ENCODE measurements around the gene FBXO34. TPM values are rescaled to one million over a fixed set of nuclear protein-coding genes. Genes with fewer than 3 reads are reported as not detected.

The FBXO34 gene
- total RNA-seq, 1 experiment from 2014 or later, result 13.9 TPM

DNA sequence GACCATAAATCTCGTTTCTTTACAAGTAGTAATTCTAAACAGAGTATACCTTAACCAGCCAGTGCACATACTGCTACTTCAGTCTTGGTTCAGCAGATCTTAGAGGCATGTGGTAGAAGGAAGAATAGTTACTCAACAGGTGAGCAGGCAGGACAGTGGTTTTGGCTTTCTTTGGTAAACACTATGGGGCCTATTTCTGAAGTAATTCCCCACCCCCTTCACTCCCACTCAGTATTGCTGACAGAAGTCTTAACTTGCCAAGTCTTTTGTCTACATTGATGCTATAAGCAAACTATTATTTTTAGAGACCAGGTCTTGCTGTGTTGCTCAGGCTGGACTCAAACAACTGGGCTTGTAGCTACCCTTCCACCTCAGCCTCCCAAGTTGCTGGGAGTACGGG, 68.5 kb downstream of the FBXO34 start (continued):
- TF ChIP-seq, protein P1, sequence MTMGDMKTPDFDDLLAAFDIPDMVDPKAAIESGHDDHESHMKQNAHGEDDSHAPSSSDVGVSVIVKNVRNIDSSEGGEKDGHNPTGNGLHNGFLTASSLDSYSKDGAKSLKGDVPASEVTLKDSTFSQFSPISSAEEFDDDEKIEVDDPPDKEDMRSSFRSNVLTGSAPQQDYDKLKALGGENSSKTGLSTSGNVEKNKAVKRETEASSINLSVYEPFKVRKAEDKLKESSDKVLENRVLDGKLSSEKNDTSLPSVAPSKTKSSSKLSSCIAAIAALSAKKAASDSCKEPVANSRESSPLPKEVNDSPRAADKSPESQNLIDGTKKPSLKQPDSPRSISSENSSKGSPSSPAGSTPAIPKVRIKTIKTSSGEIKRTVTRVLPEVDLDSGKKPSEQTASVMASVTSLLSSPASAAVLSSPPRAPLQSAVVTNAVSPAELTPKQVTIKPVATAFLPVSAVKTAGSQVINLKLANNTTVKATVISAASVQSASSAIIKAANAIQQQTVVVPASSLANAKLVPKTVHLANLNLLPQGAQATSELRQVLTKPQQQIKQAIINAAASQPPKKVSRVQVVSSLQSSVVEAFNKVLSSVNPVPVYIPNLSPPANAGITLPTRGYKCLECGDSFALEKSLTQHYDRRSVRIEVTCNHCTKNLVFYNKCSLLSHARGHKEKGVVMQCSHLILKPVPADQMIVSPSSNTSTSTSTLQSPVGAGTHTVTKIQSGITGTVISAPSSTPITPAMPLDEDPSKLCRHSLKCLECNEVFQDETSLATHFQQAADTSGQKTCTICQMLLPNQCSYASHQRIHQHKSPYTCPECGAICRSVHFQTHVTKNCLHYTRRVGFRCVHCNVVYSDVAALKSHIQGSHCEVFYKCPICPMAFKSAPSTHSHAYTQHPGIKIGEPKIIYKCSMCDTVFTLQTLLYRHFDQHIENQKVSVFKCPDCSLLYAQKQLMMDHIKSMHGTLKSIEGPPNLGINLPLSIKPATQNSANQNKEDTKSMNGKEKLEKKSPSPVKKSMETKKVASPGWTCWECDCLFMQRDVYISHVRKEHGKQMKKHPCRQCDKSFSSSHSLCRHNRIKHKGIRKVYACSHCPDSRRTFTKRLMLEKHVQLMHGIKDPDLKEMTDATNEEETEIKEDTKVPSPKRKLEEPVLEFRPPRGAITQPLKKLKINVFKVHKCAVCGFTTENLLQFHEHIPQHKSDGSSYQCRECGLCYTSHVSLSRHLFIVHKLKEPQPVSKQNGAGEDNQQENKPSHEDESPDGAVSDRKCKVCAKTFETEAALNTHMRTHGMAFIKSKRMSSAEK (CRISPR knock-in tag; IDR thresholded peaks at IDR 0.05; ENCODE audit: borderline replicate concordance), result no peak

DNA sequence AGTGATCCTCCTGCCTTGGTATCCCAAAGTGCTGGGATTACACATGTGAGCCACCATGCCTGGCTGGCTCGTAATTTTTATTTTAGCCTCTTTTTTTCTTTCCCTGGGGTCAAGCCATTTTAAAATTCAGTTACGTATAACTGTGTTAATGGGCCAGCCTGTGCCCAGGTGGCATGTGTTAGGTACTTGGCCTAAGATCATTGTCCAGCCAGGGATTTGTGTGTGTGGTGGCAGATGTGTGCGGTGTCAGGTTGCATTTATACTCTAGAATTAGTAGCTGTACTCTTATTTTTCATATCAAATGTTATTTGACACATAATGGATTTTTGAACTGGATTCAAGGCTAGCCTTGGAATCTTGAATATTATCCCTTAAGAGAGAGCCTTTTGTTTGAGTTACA, 69.3 kb downstream of the FBXO34 start:
- Mint-ChIP-seq H3K9me3 (no peaks in the 10 kb centered on the region), H3K4me1 (peaks cover 14% of the 10 kb centered on the region), H3K27me3 (ENCODE audit: low read depth) (no peaks in the 10 kb centered on the region), H3K27ac (peak overlapping the region; percentile 61), H3K4me3 (no peak overlapping the region), H3K36me3 (no peaks in the 10 kb centered on the region)
- ATAC-seq, result no peak
- POLR2A ChIA-PET, result no interaction called here
- CTCF ChIA-PET, result no interaction called here
- no peak for TF ChIP-seq SP1 (CRISPR knock-in tag; conservative IDR thresholded peaks at IDR 0.05)
- no peak for TF ChIP-seq ZNF671 (CRISPR knock-in tag; IDR thresholded peaks at IDR 0.05)
- no peak for TF ChIP-seq NFATC4 (CRISPR knock-in tag; IDR thresholded peaks at IDR 0.05)
- TF ChIP-seq, protein P2, sequence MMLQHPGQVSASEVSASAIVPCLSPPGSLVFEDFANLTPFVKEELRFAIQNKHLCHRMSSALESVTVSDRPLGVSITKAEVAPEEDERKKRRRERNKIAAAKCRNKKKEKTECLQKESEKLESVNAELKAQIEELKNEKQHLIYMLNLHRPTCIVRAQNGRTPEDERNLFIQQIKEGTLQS (CRISPR knock-in tag; conservative IDR thresholded peaks at IDR 0.05), result no peak
- no peak for TF ChIP-seq ELF4 (CRISPR knock-in tag; IDR thresholded peaks at IDR 0.05; ENCODE audit: low read depth)
- no peak for TF ChIP-seq ZNF317 (CRISPR knock-in tag; IDR thresholded peaks at IDR 0.05; ENCODE audit: borderline replicate concordance, low read depth)
- TF ChIP-seq ATF1 (CRISPR knock-in tag; IDR thresholded peaks at IDR 0.05), result no peak
- TF ChIP-seq ESRRA (CRISPR knock-in tag; IDR thresholded peaks at IDR 0.05; ENCODE audit: borderline replicate concordance), result no peak
- TF ChIP-seq, protein P3, sequence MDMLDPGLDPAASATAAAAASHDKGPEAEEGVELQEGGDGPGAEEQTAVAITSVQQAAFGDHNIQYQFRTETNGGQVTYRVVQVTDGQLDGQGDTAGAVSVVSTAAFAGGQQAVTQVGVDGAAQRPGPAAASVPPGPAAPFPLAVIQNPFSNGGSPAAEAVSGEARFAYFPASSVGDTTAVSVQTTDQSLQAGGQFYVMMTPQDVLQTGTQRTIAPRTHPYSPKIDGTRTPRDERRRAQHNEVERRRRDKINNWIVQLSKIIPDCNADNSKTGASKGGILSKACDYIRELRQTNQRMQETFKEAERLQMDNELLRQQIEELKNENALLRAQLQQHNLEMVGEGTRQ (CRISPR knock-in tag; IDR thresholded peaks at IDR 0.05), result no peak
- TF ChIP-seq, protein P4, sequence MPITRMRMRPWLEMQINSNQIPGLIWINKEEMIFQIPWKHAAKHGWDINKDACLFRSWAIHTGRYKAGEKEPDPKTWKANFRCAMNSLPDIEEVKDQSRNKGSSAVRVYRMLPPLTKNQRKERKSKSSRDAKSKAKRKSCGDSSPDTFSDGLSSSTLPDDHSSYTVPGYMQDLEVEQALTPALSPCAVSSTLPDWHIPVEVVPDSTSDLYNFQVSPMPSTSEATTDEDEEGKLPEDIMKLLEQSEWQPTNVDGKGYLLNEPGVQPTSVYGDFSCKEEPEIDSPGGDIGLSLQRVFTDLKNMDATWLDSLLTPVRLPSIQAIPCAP (CRISPR knock-in tag; IDR thresholded peaks at IDR 0.05), result no peak
- TF ChIP-seq, protein P5, sequence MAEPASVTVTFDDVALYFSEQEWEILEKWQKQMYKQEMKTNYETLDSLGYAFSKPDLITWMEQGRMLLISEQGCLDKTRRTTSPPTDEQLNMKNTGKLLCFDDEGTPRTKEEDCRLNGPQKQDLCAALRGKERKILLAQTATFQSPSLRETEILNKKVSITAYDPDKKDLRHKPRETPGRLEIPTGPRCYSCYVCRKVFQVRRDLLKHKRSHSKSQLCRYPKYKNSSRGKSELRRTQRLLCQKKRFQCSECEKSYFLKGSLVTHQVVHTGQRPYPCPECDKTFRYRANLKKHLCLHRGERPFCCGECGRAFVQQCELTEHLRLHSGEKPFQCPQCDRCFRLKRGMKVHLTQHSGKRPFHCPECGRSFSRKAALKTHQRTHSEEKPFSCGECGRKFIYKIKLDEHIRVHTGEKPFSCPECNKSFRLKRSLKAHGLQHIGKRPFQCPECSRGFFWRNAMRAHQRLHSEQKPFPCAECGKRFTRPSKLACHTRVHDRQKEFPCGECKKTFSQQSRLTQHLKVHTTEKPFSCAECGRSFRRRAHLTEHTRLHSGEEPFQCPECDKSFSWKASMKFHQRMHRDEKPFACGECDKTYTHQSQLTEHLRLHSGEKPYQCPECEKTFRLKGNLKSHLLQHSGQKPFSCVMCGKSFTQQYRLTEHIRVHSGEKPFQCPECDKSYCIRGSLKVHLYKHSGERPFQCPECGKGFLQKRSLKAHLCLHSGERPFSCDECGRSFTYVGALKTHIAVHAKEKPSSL (CRISPR knock-in tag; conservative IDR thresholded peaks at IDR 0.05), result no peak
- TF ChIP-seq, protein P6, sequence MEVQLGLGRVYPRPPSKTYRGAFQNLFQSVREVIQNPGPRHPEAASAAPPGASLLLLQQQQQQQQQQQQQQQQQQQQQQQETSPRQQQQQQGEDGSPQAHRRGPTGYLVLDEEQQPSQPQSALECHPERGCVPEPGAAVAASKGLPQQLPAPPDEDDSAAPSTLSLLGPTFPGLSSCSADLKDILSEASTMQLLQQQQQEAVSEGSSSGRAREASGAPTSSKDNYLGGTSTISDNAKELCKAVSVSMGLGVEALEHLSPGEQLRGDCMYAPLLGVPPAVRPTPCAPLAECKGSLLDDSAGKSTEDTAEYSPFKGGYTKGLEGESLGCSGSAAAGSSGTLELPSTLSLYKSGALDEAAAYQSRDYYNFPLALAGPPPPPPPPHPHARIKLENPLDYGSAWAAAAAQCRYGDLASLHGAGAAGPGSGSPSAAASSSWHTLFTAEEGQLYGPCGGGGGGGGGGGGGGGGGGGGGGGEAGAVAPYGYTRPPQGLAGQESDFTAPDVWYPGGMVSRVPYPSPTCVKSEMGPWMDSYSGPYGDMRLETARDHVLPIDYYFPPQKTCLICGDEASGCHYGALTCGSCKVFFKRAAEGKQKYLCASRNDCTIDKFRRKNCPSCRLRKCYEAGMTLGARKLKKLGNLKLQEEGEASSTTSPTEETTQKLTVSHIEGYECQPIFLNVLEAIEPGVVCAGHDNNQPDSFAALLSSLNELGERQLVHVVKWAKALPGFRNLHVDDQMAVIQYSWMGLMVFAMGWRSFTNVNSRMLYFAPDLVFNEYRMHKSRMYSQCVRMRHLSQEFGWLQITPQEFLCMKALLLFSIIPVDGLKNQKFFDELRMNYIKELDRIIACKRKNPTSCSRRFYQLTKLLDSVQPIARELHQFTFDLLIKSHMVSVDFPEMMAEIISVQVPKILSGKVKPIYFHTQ (CRISPR knock-in tag; IDR thresholded peaks at IDR 0.05), result no peak
- TF ChIP-seq HMGA2 (CRISPR knock-in tag; IDR thresholded peaks at IDR 0.05), result no peak
- TF ChIP-seq OVOL2 (CRISPR knock-in tag; IDR thresholded peaks at IDR 0.05; ENCODE audit: borderline replicate concordance), result no peak
- TF ChIP-seq KAT7 (CRISPR knock-in tag; IDR thresholded peaks at IDR 0.05; ENCODE audit: borderline replicate concordance), result no peak
- TF ChIP-seq, protein P7, sequence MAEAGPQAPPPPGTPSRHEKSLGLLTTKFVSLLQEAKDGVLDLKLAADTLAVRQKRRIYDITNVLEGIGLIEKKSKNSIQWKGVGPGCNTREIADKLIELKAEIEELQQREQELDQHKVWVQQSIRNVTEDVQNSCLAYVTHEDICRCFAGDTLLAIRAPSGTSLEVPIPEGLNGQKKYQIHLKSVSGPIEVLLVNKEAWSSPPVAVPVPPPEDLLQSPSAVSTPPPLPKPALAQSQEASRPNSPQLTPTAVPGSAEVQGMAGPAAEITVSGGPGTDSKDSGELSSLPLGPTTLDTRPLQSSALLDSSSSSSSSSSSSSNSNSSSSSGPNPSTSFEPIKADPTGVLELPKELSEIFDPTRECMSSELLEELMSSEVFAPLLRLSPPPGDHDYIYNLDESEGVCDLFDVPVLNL (CRISPR knock-in tag; IDR thresholded peaks at IDR 0.05; ENCODE audit: borderline replicate concordance, low read depth), result no peak
- TF ChIP-seq, protein P8, sequence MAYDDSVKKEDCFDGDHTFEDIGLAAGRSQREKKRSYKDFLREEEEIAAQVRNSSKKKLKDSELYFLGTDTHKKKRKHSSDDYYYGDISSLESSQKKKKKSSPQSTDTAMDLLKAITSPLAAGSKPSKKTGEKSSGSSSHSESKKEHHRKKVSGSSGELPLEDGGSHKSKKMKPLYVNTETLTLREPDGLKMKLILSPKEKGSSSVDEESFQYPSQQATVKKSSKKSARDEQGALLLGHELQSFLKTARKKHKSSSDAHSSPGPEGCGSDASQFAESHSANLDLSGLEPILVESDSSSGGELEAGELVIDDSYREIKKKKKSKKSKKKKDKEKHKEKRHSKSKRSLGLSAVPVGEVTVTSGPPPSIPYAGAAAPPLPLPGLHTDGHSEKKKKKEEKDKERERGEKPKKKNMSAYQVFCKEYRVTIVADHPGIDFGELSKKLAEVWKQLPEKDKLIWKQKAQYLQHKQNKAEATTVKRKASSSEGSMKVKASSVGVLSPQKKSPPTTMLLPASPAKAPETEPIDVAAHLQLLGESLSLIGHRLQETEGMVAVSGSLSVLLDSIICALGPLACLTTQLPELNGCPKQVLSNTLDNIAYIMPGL (CRISPR knock-in tag; IDR thresholded peaks at IDR 0.05), result no peak
- DNase-seq (ENCODE audit: low spot score), result no peak
